ENCODE results near the gene NUAK2. TPM values are rescaled to one million over a fixed set of nuclear protein-coding genes. Genes with fewer than 3 reads are reported as not detected.
"Not testable (repeated sequence)": the region's sequence is repeated elsewhere in the genome, so short reads cannot be mapped to it uniquely, and the experiment has no call there.

The NUAK2 gene
- 0.78 and 1.2 TPM in 2 replicates for total RNA-seq (2014; rRNA removed; shearing (Covaris generic))

DNA sequence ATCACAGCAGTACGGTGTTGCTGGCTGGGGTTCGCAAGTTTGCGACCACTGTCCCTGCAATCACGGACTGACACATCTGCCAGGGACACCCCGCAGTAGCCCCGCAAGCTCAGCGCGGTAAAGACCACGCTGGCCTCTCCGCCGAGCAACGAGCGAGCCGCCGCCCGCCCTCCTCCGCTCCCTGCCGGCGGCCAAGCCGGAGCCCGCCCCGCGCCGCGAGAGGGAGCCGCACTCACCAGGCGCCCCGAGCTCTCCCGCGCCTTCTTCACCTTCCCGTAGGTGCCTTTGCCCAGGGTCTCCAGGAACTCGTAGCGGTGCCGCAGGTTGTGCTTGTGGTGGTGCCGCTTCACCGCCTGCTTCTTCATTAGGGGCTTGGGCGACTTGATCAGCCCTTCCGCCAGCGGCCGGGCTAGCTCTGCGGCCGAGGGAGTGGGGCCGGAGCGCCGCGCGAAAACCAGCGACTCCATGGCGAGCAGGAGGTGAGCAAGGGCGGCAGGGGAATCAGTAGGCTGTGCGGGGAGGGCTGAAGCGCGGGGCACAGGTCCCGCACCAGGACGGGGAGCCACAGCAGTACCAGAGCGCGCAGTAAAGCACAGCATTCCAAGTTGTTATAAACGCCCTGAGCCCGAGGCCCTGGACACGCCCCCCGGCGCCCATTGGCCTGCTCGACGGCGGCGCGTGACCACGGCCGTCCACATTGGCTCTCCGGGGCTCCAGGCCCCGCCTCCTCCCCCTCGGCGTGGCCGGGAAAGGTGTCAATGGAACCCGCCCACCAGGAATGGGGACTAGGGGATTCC, at the start of gene NUAK2:
NUAK2 (minus strand) TSS at position 584 of the 797 bp plus-strand sequence; CDS start at position 467, 117 bp downstream.
- peak; percentile 86 for DNase-seq (ENCODE audit: low read depth)

DNA sequence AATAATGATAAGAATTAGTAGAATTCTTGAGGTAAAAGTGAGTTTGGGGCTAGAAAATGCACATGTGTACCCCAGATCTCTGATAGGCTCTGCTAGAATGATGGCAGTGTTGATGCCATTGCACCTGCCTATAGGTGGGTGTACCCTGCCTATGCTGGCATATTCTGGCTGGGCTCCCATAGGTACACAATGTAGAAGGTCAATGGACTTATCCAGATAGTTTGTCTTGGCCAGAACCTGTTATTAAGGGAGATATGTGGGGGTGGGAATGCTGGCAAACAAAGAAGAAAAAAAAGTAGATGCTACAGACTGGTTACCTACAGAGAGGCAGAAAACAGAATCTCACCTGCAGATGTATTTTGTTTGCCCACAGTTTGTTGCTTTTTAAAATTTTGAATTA, 49.2 kb upstream of the NUAK2 start:
- DNase-seq (ENCODE audit: low read depth) = no peak

DNA sequence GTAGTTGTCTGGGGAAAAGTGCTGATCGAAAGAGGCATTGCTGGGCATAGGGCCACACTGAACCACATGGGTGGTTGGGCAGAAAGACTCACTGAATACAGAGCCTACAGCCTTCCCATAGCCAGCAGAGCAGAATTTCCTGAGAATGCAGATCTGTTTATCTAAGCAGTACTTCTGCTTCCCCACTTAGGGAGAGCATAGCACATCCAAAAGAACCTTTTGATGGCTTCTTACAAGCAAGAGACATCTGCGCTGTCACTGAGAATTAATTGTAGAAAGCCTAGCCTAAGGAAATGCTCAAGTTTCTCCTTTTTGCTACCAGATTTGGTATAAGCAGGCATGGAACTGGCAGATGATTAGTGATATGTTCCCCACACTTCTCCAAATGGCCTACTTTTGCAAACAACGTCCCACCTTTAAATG, 48.2 kb upstream of the NUAK2 start:
- no peak for DNase-seq (ENCODE audit: low read depth)

DNA sequence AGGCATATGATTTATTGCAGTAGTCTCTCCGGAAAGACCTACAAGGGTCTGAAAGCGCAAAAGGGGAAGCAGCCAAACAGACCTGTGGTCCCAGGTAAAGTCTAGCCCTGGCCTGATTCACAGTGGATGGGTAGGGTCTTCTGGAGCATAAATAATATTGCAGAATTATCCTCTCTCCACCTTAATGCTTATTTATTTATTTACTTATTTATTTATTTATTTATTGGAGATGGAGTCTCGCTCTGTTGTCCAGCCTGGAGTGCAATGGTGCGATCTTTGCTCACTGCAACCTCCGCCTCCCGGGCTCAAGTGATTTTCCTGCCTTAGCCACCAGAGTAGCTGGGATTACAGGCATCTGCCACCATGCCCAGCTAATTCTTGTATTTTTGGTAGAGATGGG, 46.9 kb upstream of the NUAK2 start:
- DNase-seq (ENCODE audit: low read depth) = no peak

DNA sequence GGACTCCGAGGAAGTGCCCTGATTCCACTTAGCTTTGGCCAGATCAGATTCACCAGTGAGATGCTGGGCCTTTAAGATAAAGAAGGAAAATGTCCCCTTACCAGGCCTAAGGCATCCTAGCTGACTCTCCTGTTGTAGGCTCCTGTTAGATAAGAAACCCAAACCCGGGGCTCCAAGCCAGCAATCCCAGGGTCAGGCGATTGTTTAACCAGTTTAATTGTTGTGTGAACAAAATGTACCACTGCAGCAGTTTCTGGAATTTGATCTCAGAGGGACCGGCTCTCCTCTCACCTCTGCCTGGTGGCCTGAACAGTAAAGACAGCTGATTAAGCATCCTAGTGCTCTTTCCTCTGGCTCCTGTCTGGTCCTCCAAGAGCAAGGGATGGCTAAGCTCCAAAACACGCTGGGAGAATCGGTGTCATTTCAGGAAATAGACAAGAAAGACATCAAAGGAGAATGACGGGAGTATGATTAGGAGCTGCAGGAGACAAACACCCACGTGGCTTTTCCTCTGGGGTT, 44.5 kb upstream of the NUAK2 start:
- no peak for DNase-seq (ENCODE audit: low read depth)

DNA sequence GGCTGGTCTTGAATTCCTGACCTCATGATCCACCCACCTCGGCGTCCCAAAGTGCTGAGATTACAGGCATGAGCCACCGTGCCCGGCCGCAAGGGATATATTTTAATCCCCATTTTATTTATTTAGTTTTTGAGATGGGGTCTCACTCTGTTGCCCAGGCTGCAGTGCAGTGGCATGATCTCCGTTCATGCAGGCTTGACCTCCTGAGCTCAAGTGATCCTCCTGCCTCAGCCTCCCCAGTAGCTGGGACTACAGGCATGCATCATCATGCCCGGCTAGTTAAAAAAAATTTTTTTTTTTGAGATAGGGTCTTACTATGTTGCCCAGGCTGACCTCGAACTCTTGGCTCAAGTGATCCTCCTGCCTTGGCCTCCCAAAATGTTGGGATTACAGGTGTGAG, 43.5 kb upstream of the NUAK2 start:
- not testable (repeated sequence) for DNase-seq (ENCODE audit: low read depth)

DNA sequence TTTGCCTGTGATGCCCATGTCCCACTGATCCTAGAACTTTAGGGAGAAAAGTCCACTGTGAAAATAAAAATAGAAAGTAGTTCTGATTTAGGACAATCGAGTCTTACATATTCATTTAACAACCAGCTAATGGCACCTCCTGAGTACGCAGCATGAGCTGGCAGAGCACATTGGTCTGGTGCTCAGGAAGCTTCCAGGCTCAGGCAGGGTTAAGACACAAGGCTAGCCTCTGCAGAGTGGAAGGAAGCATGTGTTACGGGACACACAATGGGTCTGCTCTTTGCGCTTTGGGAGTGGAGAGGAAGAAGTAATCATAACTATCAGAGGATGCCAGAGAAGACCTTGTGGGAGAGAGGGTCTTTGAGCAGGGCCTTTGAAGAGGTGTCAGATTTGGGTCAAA, 39.3 kb upstream of the NUAK2 start:
- DNase-seq (ENCODE audit: low read depth) = no peak

DNA sequence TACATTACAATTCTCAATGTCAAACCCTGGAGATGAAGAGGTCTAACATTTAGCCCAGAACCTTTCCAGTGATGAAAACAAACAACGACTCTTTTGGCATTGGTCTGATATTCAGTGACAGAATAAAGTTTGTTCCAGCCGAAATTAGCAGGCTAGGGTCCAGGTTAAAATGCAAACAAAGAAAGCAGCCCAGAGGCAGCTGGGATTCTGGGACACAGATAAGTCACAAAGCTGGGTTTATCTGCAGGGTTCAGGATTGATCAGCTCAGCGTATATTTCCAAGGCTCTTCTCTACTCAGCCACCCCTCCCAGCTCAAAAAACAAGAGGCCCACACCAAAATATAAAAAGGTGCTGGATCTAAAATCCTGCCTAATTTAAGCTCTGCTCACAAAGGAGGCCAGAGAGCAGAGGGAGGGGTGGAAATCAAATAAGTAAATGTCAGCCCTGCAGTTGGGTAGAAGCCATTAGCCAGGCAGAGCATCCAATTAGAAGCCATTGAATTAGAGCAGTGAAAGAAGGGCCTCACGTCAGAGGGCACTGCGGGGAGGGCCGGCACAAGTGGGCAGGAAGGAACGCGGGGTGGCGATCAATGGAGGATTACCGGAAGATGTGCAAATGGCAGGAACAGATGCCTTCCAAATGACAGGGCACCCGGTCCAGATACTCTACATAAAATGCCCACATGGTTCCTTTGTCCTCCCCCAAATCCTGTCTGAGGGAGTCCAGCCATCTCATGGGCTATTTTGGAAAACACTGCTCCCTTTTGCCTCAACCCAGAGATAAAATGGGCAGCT, 38.4 kb upstream of the NUAK2 start:
- no peak for DNase-seq (ENCODE audit: low read depth)

DNA sequence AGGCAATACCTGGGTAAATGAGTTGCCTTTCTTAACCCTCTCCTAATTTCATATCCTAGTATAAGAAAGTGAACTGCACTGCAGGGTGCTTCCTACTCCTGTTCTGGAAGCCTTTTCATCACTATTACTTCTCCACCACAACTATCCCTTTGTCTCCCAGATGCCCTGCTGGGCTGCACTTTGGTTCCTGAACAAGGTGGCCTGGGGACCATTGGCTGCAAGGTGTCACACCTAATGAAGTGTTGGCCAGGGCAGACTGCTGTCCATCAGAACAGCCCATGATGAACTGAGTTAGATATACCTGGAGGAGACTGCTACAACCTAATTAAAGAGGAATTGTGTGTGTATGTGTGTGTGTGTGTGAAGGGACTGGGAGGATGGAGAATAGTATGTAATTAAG, 37.0 kb upstream of the NUAK2 start:
- no peak for DNase-seq (ENCODE audit: low read depth)

DNA sequence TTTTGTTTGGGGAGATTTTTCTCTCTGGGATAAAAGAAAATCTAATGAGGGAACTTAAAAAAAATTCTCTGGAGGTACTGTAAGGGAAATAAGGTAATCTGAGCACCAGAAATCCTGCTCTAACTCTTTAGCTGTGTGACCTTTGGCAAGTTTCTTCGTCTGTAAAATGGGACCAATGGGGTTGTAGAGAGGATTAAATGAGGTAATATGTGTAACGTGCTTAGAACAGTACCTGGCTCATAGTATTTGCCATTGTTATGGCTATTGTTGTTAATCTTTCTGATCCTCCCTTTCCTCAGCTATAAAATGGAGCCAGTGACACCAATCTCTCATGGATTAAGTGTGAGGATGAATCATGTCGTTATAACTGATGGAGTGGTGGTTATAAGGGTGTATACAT, 36.0 kb upstream of the NUAK2 start:
- no peak for DNase-seq (ENCODE audit: low read depth)

DNA sequence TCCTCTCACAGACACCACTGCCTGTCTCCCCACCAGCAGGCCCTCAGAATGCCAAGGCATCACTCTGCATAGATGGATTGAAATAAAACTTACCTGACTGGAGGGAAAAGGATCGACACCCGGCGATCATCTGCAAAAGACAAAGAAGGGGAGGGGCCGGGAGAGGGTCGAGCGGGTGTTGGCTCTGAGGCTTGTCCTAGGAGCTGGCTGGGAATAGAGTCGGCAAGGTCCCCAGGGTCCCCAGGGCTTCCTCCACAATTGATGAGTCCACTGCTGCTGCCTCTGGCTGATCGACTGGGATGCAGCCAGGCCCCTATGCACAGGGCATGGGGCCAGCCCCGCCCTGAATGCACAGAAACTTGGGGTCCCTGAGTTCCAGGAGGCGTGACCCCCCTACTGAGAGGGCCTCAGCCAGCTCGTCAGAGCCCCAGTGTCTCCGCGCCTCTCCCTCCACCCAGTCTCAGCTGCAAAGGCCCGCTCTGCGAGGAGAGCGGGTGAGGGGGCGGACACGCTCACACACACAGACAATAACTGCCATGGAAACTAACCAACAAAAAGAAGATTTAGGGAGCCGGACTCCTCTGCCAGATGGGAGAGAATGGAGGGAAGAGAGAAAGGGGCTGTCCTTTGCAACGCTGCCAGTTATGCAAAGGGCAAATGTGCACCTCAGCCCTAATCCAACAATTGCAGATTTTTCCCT, 35.0 kb upstream of the NUAK2 start, which contains the start of gene KLHDC8A:
KLHDC8A (minus strand) TSS at position 483 of the 700 bp plus-strand sequence. CDS start 13,318 bp downstream, outside the sequence.
- no peak for DNase-seq (ENCODE audit: low read depth)

DNA sequence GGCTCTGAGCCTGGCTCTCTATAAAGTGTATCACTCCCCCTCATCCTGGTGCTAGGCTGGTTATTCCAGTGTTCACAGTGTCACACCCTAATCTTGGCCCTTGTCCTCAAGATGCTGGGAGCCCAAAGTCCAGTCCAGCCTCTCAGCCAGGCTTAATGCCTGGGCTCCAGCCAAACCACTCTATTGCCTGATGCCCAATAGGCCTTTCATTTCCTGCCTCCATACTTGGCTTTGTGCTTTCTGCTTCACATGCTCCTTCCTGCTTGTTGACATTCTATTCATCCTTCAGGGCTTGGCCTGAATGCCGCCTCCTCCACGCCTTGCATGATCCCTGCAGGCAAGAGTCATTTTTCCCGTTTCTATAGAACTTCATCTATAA, 33.5 kb upstream of the NUAK2 start:
- DNase-seq (ENCODE audit: low read depth) = peak; percentile 58

DNA sequence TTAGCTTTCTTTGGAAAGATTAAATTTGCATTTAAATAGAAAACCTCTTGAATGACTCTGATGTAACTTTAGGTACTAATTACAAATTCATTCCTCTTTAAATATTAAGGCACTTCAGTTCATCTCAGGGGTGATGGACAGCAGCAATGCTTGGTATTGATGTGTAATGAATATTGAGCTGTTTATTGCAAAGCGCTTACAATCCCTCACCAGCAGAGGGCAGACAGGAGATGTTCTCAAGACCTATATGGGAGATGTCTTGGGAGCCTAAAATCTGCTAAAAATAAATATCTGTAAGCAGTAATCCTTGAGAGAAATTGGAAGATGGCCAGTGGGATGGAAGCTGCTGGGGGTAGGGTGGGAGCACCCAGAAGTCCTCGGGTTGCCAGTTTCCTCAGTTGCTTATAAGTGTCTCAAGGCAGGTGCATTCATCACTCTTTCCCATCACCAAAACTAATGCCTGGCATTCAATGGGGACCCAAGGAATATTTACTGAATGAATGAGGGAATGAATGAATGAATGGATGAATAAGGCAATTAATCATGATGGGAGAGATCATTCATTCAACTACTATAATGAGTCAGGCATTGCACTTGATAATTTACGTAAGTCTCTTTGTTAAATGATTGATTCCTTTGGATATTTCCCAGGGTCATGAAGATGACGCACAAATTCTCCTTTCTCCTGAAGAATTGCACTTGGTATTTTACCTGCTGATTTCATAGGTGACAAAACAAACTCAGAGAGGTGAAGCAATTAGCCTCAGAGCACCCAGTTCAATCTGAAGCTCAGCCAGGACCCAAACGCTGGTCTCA, 32.9 kb upstream of the NUAK2 start:
- peak; percentile 58 for DNase-seq (ENCODE audit: low read depth)

DNA sequence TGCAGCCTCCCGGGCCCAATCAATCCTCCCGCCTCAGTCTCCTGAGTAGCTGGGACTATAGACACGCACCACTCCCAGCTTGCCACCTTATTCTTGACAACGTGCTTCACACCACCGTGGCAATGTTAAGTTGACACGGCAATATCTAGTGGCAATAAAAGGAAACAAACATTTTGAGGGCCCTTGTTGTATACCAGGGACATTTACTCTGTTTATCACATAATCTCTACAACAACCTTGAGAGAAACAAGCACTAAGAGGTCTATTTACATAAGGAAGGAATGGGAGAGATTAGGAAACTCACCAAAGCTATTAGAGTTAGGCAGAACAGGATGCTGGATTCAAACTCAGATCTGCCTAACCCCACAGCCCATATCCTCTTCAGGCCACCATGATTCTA, 32.1 kb upstream of the NUAK2 start:
- no peak for DNase-seq (ENCODE audit: low read depth)

DNA sequence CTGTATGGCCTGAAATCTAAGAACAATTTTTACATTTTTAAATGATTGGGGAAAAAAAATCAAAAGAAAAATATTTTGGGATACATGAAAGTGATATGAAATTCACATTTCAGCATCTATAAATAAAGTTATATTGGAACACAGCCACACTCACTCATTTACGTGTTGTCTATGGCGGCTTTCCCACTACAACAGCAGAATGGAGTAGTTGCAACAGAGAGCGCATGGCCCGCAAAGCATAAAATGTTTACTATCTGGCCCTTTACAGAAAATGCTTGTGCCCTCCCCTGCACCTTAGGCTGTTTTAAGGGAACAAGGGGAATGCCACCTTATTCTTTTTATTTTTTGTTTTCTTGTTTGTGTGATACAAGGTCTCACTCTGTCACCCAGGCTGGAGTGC, 31.6 kb upstream of the NUAK2 start:
- no peak for DNase-seq (ENCODE audit: low read depth)

DNA sequence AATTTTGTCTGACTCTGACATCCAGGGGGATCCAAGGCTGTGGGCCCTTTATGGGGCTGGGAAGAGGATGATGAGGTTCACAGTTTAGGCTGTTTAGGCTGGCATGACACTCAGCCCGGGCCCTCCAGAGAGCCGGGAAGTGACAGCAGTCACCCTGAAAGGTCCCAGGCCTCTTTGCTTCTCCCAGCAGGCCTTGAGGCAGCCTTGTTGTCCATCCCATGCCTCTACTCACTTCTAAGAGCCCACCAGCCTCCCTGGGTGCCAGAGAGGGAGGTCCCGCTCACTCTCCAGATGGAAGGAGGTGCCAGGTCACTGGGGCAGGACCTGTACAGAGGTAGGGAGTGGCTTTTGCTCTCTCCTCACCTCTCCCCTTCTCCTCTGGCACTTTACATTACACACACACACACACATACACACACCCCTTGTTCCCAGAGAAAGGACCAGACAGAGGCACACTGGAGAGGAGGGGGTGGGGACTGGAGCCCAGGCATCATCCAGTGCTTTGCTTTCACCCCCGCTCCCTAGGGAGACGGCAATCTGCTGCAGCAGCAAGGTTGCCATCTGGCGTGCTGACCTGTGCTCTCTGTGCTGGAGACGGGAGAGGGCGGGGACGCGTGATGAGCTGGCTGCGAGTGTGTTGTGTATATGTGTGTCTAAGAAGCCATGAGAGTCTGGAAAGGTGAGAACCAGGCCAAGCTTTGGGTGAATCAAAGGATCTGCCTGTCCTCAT, 30.6 kb upstream of the NUAK2 start:
- DNase-seq (ENCODE audit: low read depth) = no peak

DNA sequence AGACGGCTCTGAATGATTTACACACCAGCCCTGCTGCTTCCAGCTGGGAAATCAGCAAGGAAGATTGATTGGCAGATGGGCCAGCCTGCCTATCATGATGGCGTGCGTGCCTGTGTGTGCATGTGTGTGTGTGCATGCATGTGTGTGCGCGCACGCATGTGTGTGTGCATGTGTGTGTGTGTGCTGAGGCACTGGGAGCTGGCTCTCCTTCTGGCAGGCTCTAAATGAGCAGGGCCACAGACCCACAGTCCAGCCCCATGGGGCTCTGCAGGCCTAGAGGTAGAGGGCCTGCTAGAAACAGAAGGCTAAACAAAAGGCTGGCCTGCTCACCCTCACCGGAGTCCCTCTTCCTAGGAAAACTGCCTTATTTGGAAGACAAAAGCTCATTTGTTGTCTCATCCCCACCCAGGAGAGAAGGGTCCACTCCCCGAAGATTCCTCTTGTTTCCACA, 29.2 kb upstream of the NUAK2 start:
- no peak for DNase-seq (ENCODE audit: low read depth)

DNA sequence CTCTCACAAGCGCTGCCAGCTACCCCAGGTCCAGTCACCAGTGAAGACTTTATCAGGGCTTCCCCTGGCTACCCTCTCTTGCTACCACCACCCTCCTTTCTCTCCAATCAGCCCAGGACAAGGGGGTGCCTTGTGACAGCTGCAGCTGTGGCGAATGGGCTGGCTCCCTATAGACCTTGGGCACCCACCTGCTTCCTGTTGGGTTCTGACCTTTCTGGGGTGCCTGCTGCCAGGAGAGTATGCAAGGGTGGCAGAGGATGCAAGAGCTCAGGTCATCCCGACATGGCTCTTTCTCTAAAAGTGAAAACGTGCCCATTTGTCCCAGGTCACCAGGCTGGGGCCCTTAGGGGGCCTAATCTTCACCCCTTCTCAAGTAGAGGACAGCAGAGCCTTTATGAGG, 28.6 kb upstream of the NUAK2 start:
- DNase-seq (ENCODE audit: low read depth) = no peak

DNA sequence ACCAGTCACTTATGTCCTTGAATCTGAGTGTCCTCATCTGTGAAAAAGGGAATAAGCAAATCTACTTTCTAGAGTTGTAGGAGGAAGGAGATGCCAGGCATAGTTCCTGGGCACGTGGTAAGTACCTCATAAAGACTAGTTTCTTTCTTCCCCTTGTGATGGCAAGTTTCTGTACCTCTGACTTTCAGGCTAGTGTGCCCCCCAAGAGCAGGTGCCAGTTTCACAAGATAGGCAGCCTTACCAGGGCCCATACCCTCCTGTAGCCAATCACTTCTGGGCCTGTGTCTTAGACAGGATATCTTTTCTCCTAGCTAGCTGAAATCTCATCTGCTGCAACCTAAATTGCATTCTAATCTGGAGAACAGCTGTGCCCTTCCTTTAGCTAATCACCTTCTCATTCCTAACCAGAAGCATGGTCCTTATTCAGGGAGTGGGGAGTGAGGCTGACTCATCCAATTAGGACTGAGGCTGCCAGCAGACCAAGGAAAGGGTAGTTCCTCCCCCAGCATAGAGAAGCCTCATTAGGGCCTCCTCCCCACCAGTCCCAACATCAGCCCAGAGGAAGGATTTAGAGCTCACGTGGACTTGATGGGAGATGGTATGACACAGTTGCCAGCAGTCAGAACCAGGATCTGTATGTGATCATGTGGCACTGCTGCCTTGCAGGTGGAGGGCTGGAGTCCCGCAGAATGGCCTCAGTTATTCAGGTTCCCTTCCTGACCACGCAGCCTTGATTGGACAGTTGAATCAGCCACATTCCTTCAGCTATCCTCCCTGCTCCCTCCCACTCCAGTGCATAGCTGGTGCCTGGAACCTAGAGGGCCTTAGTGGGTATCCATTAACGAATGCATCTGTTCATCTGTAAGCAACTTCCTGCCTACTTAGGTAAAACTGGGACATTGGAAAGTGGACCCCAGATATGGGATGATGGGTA, 27.3 kb upstream of the NUAK2 start:
- peak; percentile 21 for DNase-seq (ENCODE audit: low read depth)
